Measurements from ENCODE around the gene NHP2.

DNA sequence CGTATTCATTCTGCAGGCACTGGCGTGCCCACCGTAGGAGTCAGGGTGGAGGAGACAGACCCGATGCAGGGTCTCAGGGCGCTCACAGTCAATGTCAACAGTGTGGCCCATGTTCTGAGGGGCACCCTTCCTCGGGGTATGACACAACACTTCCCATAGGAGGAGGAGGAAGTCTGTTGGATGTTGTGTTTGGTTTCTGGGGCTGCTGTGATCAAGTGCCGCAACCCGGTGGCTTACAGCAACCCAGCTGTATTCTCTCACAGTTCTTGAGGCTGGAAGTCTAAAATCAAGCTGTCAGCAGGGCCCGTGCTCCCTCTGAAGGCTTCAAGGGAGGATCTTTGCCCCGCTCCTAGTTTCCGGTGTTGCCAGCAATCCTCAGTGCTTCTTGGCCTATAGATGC is 45.0 kb upstream of the NHP2 start:
- TF ChIP-seq, protein P1, sequence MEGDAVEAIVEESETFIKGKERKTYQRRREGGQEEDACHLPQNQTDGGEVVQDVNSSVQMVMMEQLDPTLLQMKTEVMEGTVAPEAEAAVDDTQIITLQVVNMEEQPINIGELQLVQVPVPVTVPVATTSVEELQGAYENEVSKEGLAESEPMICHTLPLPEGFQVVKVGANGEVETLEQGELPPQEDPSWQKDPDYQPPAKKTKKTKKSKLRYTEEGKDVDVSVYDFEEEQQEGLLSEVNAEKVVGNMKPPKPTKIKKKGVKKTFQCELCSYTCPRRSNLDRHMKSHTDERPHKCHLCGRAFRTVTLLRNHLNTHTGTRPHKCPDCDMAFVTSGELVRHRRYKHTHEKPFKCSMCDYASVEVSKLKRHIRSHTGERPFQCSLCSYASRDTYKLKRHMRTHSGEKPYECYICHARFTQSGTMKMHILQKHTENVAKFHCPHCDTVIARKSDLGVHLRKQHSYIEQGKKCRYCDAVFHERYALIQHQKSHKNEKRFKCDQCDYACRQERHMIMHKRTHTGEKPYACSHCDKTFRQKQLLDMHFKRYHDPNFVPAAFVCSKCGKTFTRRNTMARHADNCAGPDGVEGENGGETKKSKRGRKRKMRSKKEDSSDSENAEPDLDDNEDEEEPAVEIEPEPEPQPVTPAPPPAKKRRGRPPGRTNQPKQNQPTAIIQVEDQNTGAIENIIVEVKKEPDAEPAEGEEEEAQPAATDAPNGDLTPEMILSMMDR (IDR thresholded peaks at IDR 0.05; ENCODE audit: low read depth, low read length): no peak
- TF ChIP-seq EZH2phosphoT487 (IDR thresholded peaks at IDR 0.05; ENCODE audit: low read depth): no peak
